HepG2 (cell line): ENCODE results near the gene RAP1A. TPM values are rescaled to one million over a fixed set of nuclear protein-coding genes. Genes with fewer than 3 reads are reported as not detected.

Experiments
- ATF3 ChIP-seq: sonication (generic); formaldehyde crosslinking; IDR thresholded peaks from 2 replicates; pipeline ENCODE4 v1.4.0; 2020; ENCODE audit warnings: missing genetic modification reagents
- CHCHD3 ChIP-seq: sonication (generic); formaldehyde crosslinking; IDR thresholded peaks from 2 replicates; pipeline ENCODE4 v1.8.0; 2022; ENCODE audit warnings: mild to moderate bottlenecking, missing genetic modification reagents, moderate library complexity
- ISX ChIP-seq: sonication (generic); formaldehyde crosslinking; conservative IDR thresholded peaks from 2 replicates; pipeline ENCODE4 v1.5.0; 2020; ENCODE audit warnings: missing genetic modification reagents
- JUN ChIP-seq: sonication (generic); formaldehyde crosslinking; IDR thresholded peaks from 2 replicates; pipeline ENCODE4 v1.4.0; 2020; ENCODE audit warnings: mild to moderate bottlenecking, missing genetic modification reagents
- PBX3 ChIP-seq: sonication (generic); formaldehyde crosslinking; IDR thresholded peaks from 2 replicates; pipeline ENCODE4 v1.8.1; 2023; ENCODE audit warnings: missing genetic modification reagents, inconsistent platforms, borderline replicate concordance
- RXRB ChIP-seq: IDR thresholded peaks from 2 replicates; pipeline ENCODE4 v1.6.1; 2016; ENCODE audit warnings: borderline replicate concordance, missing genetic modification reagents, missing compliant biosample characterization
- STAG1 ChIP-seq: sonication (generic); formaldehyde crosslinking; IDR thresholded peaks from 2 replicates; pipeline ENCODE4 v1.4.0; 2020; ENCODE audit warnings: missing genetic modification reagents
- TEF ChIP-seq: sonication (generic); formaldehyde crosslinking; IDR thresholded peaks from 2 replicates; pipeline ENCODE4 v1.5.0; 2020; ENCODE audit warnings: missing genetic modification reagents
- ZFP82 ChIP-seq: sonication (generic); formaldehyde crosslinking; IDR thresholded peaks from 2 replicates; pipeline ENCODE4 v1.5.1; 2020; ENCODE audit warnings: mild to moderate bottlenecking, missing genetic modification reagents, borderline replicate concordance
- ZKSCAN8 ChIP-seq: IDR thresholded peaks from 2 replicates; pipeline ENCODE4 v1.6.1; 2016; ENCODE audit warnings: borderline replicate concordance, missing genetic modification reagents, missing compliant biosample characterization
- ZNF318 ChIP-seq: sonication (generic); formaldehyde crosslinking; IDR thresholded peaks from 2 replicates; pipeline ENCODE4 v1.4.0; 2020; ENCODE audit warnings: mild to moderate bottlenecking, missing genetic modification reagents
- ZNF414 ChIP-seq: sonication (generic); formaldehyde crosslinking; IDR thresholded peaks from 2 replicates; pipeline ENCODE4 v1.5.0; 2020; ENCODE audit warnings: missing genetic modification reagents
- ZNF503 ChIP-seq: sonication (generic); formaldehyde crosslinking; IDR thresholded peaks from 2 replicates; pipeline ENCODE4 v1.4.0; 2020; ENCODE audit warnings: missing genetic modification reagents
- ZNF558 ChIP-seq: sonication (generic); formaldehyde crosslinking; IDR thresholded peaks from 2 replicates; pipeline ENCODE4 v1.9.0; 2022; ENCODE audit warnings: mild to moderate bottlenecking, missing genetic modification reagents, borderline replicate concordance
- ZSCAN25 ChIP-seq: sonication (generic); formaldehyde crosslinking; IDR thresholded peaks from 2 replicates; pipeline ENCODE4 v1.8.0; 2022; ENCODE audit warnings: mild to moderate bottlenecking, missing genetic modification reagents
- polyA plus RNA-seq, 8 experiments: library from polyadenylated mRNA; depleted of rRNA in 3 of 8; stranded (reverse) in 7 of 8; unstranded in 1 of 8; fragments of >200 nt; fragmentation: Illumina TruSeq in 4 of 8; extraction: Trizol in 4 of 8; gene quantifications; 2 replicates each; pipeline versions ENCODE4 v1.2.1 to v1.2.3, GENCODE V29; 2011 to 2016; ENCODE audit warnings: low read depth in 4 of 8, missing spikeins in 1 of 8, mixed read lengths in 1 of 8; ENCODE audit not compliant: insufficient read depth in 1 of 8
- total RNA-seq, 5 experiments: library from RNA; depleted of rRNA; stranded (reverse); fragments of >200 nt; fragmentation: Illumina TruSeq; extraction: Trizol; gene quantifications; 2 replicates each; pipeline ENCODE4 v1.2.3, GENCODE V29; 2016; ENCODE audit warnings: low read depth in 1 of 5

Gene RAP1A
- total and polyA plus RNA-seq, 2 of the 13 experiments (the other 11 are each of a cell fraction or from before 2014, with no cell fraction given) = 19.0 to 20.7 TPM

GRCh38 chr1:111755331-111756123 lies 135.9 kb downstream of the RAP1A start, which contains the start of gene DDX20 (continued):
- TF ChIP-seq PBX3 (CRISPR knock-in tag) (0 out of 2 replicates have a peak, but pooled peaks have one; percentile 65), RXRB (peak; percentile 44; the same call in 1 of the 2 replicates), JUN (0 out of 2 replicates have a peak, but pooled peaks have one; percentile 68), ZKSCAN8 (CRISPR knock-in tag) (no peak), ZNF414 (CRISPR knock-in tag) (no peak; the same call in 1 of the 2 replicates), ISX (CRISPR knock-in tag) (no peak), CHCHD3 (no peak), ZNF503 (CRISPR knock-in tag) (peak; percentile 69; the same call in 1 of the 2 replicates), ZNF318 (CRISPR knock-in tag) (no peak), ZNF558 (CRISPR knock-in tag) (0 out of 2 replicates have a peak, but pooled peaks have one; percentile 13), STAG1 (CRISPR knock-in tag) (peak; percentile 57), ATF3 (CRISPR knock-in tag) (no peak), ZSCAN25 (CRISPR knock-in tag) (no peak), TEF (CRISPR knock-in tag) (no peak), ZFP82 (CRISPR knock-in tag) (no peak; the same call in 1 of the 2 replicates)
